Transverse colon (tissue), 4 donors: Measurements from ENCODE around the gene NPR1.

Experiments used
- CTCF ChIP-seq, 5 experiments: fragments of 200-600 bp in 3 of 5; fragments of 450-650 bp in 2 of 5; sonication (generic) in 3 of 5; IDR thresholded peaks; 1 replicate in 2 of 5; 2 replicates in 3 of 5; pipeline ENCODE4 v1.5.1; 2016 to 2017; ENCODE audit warnings: antibody characterized with exemption in 5 of 5, inconsistent platforms in 3 of 5, mild to moderate bottlenecking in 2 of 5, moderate library complexity in 1 of 5
- EP300 ChIP-seq: sonication (generic); formaldehyde crosslinking; IDR thresholded peaks from one replicate; pipeline ENCODE4 v1.6.1; 2017; ENCODE audit warnings: antibody characterized with exemption, low read depth
- POLR2AphosphoS5 ChIP-seq, 3 donors: sonication (generic); formaldehyde crosslinking; IDR thresholded peaks; one replicate each; pipeline ENCODE4 v1.6.1; 2016; ENCODE audit warnings: antibody characterized with exemption in 3 of 3

- no peak for TF ChIP-seq CTCF (IDR thresholded peaks at IDR 0.05)
- no peak for TF ChIP-seq EP300
- TF ChIP-seq POLR2AphosphoS5 (IDR thresholded peaks at IDR 0.05), result no peak
Measured at GRCh38 chr1:153717330-153717729, 38.8 kb downstream of the NPR1 start.
